ENCODE results near the gene ADD2.

ADD2 gene

GRCh38 chr2:70807102-70807827 is 39.3 kb upstream of the ADD2 start:
- DNase-seq: no peak

GRCh38 chr2:70806620-70807019 is 38.6 kb upstream of the ADD2 start:
- no peak overlapping the region for H3K27ac ChIP-seq (ENCODE audit: low read depth, low read length)
- no peak overlapping the region for H3K9ac ChIP-seq (ENCODE audit: low read length)
- no peak overlapping the region for H3K4me2 ChIP-seq (ENCODE audit: low read length)
- H3K36me3 ChIP-seq (ENCODE audit: control insufficient read depth, insufficient read depth, low read length): no peaks in the 10 kb centered on the region
- H3K18ac ChIP-seq (ENCODE audit: low read length): no peak overlapping the region
- no peak overlapping the region for H4K8ac ChIP-seq (ENCODE audit: low read depth, low read length)
- H2BK15ac ChIP-seq (replicated peaks; ENCODE audit: low read depth): no peak overlapping the region
- H3K4me1 ChIP-seq (ENCODE audit: control insufficient read depth, low read depth, low read length): peaks cover 1% of the 10 kb centered on the region
- H2AK5ac ChIP-seq (ENCODE audit: low read length): no peak overlapping the region
- WGBS (ENCODE audit: extremely low coverage, insufficient coverage, low lambda C conversion rate): no CpG with 5 or more reads among the region's 6 CpGs
- no peaks in the 10 kb centered on the region for H3K79me1 ChIP-seq (ENCODE audit: low read length)
- no peaks in the 10 kb centered on the region for H3K27me3 ChIP-seq (ENCODE audit: insufficient read depth, low read length, poor library complexity)
- H4K5ac ChIP-seq (ENCODE audit: low read length): no peak overlapping the region
- no peak overlapping the region for H3K4me3 ChIP-seq (ENCODE audit: low read length)
- H2BK120ac ChIP-seq (ENCODE audit: low read depth, low read length): no peak overlapping the region
- no peaks in the 10 kb centered on the region for H3K79me2 ChIP-seq (ENCODE audit: control insufficient read depth, insufficient read depth, low read length)
- no peak overlapping the region for H3K23ac ChIP-seq (ENCODE audit: low read length)
- no peak overlapping the region for H3K4ac ChIP-seq (ENCODE audit: low read depth, low read length)
- no peak overlapping the region for H2BK5ac ChIP-seq (ENCODE audit: low read length)
- no peak overlapping the region for H3K56ac ChIP-seq (ENCODE audit: low read length)
- no peak for DNase-seq

More at GRCh38 chr2:70807102-70807827, 39.3 kb upstream of the ADD2 start:
- no peak overlapping the region for H3K18ac ChIP-seq (ENCODE audit: low read length)
- H4K8ac ChIP-seq (ENCODE audit: low read depth, low read length): no peak overlapping the region
- H3K79me2 ChIP-seq (ENCODE audit: control insufficient read depth, insufficient read depth, low read length): no peaks in the 10 kb centered on the region
- no peak overlapping the region for H3K23ac ChIP-seq (ENCODE audit: low read length)
- H2BK15ac ChIP-seq (replicated peaks; ENCODE audit: low read depth): no peak overlapping the region
- no peak overlapping the region for H2AK5ac ChIP-seq (ENCODE audit: low read length)
- H2BK120ac ChIP-seq (ENCODE audit: low read depth, low read length): no peak overlapping the region
- H3K4me3 ChIP-seq (ENCODE audit: low read length): no peak overlapping the region
- H3K27me3 ChIP-seq (ENCODE audit: insufficient read depth, low read length, poor library complexity): no peaks in the 10 kb centered on the region
- no peak overlapping the region for H3K4me2 ChIP-seq (ENCODE audit: low read length)
- H3K27ac ChIP-seq (ENCODE audit: low read depth, low read length): no peak overlapping the region
- H3K4me1 ChIP-seq (ENCODE audit: control insufficient read depth, low read depth, low read length): no peaks in the 10 kb centered on the region
- WGBS (ENCODE audit: extremely low coverage, insufficient coverage, low lambda C conversion rate): no CpG with 5 or more reads among the region's 6 CpGs
- no peak overlapping the region for H4K5ac ChIP-seq (ENCODE audit: low read length)
- H3K9ac ChIP-seq (ENCODE audit: low read length): no peak overlapping the region
- no peak overlapping the region for H3K56ac ChIP-seq (ENCODE audit: low read length)
- H3K79me1 ChIP-seq (ENCODE audit: low read length): no peaks in the 10 kb centered on the region
- H3K4ac ChIP-seq (ENCODE audit: low read depth, low read length): no peak overlapping the region
- no peaks in the 10 kb centered on the region for H3K36me3 ChIP-seq (ENCODE audit: control insufficient read depth, insufficient read depth, low read length)
- no peak overlapping the region for H2BK5ac ChIP-seq (ENCODE audit: low read length)

GRCh38 chr2:70806013-70806412 is 38.0 kb upstream of the ADD2 start:
- H3K4me3 ChIP-seq (ENCODE audit: low read length): no peak overlapping the region
- H3K9ac ChIP-seq (ENCODE audit: low read length): no peak overlapping the region
- H2BK120ac ChIP-seq (ENCODE audit: low read depth, low read length): no peak overlapping the region
- no peak overlapping the region for H3K27ac ChIP-seq (ENCODE audit: low read depth, low read length)
- no peak overlapping the region for H3K18ac ChIP-seq (ENCODE audit: low read length)
- no peak overlapping the region for H3K4me2 ChIP-seq (ENCODE audit: low read length)
- no peak overlapping the region for H2BK5ac ChIP-seq (ENCODE audit: low read length)
- no peaks in the 10 kb centered on the region for H3K79me2 ChIP-seq (ENCODE audit: control insufficient read depth, insufficient read depth, low read length)
- H3K4ac ChIP-seq (ENCODE audit: low read depth, low read length): no peak overlapping the region
- H4K8ac ChIP-seq (ENCODE audit: low read depth, low read length): no peak overlapping the region
- H3K4me1 ChIP-seq (ENCODE audit: control insufficient read depth, low read depth, low read length): peaks cover 1% of the 10 kb centered on the region
- H3K79me1 ChIP-seq (ENCODE audit: low read length): no peaks in the 10 kb centered on the region
- 90% methylated on average over 2 of the region's 5 CpGs for WGBS (ENCODE audit: extremely low coverage, insufficient coverage, low lambda C conversion rate)
- H3K23ac ChIP-seq (ENCODE audit: low read length): no peak overlapping the region
- no peaks in the 10 kb centered on the region for H3K27me3 ChIP-seq (ENCODE audit: insufficient read depth, low read length, poor library complexity)
- H3K56ac ChIP-seq (ENCODE audit: low read length): no peak overlapping the region
- H4K5ac ChIP-seq (ENCODE audit: low read length): no peak overlapping the region
- H2BK15ac ChIP-seq (replicated peaks; ENCODE audit: low read depth): no peak overlapping the region
- no peak for DNase-seq
- no peaks in the 10 kb centered on the region for H3K36me3 ChIP-seq (ENCODE audit: control insufficient read depth, insufficient read depth, low read length)
- H2AK5ac ChIP-seq (ENCODE audit: low read length): no peak overlapping the region

GRCh38 chr2:70801607-70802263 is 33.7 kb upstream of the ADD2 start:
- H4K5ac ChIP-seq (ENCODE audit: low read length): no peak overlapping the region
- no peak overlapping the region for H3K4me3 ChIP-seq (ENCODE audit: low read length)
- no peaks in the 10 kb centered on the region for H3K79me2 ChIP-seq (ENCODE audit: control insufficient read depth, insufficient read depth, low read length)
- no peak overlapping the region for H4K8ac ChIP-seq (ENCODE audit: low read depth, low read length)
- no peak overlapping the region for H3K4me2 ChIP-seq (ENCODE audit: low read length)
- no peak overlapping the region for H3K4ac ChIP-seq (ENCODE audit: low read depth, low read length)
- H3K18ac ChIP-seq (ENCODE audit: low read length): no peak overlapping the region
- H2AK5ac ChIP-seq (ENCODE audit: low read length): no peak overlapping the region
- no peaks in the 10 kb centered on the region for H3K79me1 ChIP-seq (ENCODE audit: low read length)
- no peak for DNase-seq
- H3K4me1 ChIP-seq (ENCODE audit: control insufficient read depth, low read depth, low read length): peaks cover 10% of the 10 kb centered on the region
- H3K9ac ChIP-seq (ENCODE audit: low read length): no peak overlapping the region
- H2BK120ac ChIP-seq (ENCODE audit: low read depth, low read length): no peak overlapping the region
- no peaks in the 10 kb centered on the region for H3K27me3 ChIP-seq (ENCODE audit: insufficient read depth, low read length, poor library complexity)
- no peak overlapping the region for H2BK15ac ChIP-seq (replicated peaks; ENCODE audit: low read depth)
- no CpG with 5 or more reads among the region's 10 CpGs for WGBS (ENCODE audit: extremely low coverage, insufficient coverage, low lambda C conversion rate)
- H3K23ac ChIP-seq (ENCODE audit: low read length): no peak overlapping the region
- H3K27ac ChIP-seq (ENCODE audit: low read depth, low read length): no peak overlapping the region
- no peak overlapping the region for H3K56ac ChIP-seq (ENCODE audit: low read length)
- H3K36me3 ChIP-seq (ENCODE audit: control insufficient read depth, insufficient read depth, low read length): no peaks in the 10 kb centered on the region
- H2BK5ac ChIP-seq (ENCODE audit: low read length): no peak overlapping the region

GRCh38 chr2:70799706-70800105 is 31.7 kb upstream of the ADD2 start:
- H3K27me3 ChIP-seq (ENCODE audit: insufficient read depth, low read length, poor library complexity): no peaks in the 10 kb centered on the region
- H3K56ac ChIP-seq (ENCODE audit: low read length): no peak overlapping the region
- no peak overlapping the region for H2BK15ac ChIP-seq (replicated peaks; ENCODE audit: low read depth)
- no CpG with 5 or more reads among the region's 2 CpGs for WGBS (ENCODE audit: extremely low coverage, insufficient coverage, low lambda C conversion rate)
- no peak overlapping the region for H3K9ac ChIP-seq (ENCODE audit: low read length)
- H3K23ac ChIP-seq (ENCODE audit: low read length): no peak overlapping the region
- no peak overlapping the region for H2BK5ac ChIP-seq (ENCODE audit: low read length)
- no peak overlapping the region for H3K4me2 ChIP-seq (ENCODE audit: low read length)
- H3K4me1 ChIP-seq (ENCODE audit: control insufficient read depth, low read depth, low read length): peaks cover 18% of the 10 kb centered on the region
- H3K4me3 ChIP-seq (ENCODE audit: low read length): no peak overlapping the region
- H2AK5ac ChIP-seq (ENCODE audit: low read length): no peak overlapping the region
- no peak overlapping the region for H2BK120ac ChIP-seq (ENCODE audit: low read depth, low read length)
- H3K79me2 ChIP-seq (ENCODE audit: control insufficient read depth, insufficient read depth, low read length): no peaks in the 10 kb centered on the region
- H3K27ac ChIP-seq (ENCODE audit: low read depth, low read length): no peak overlapping the region
- no peak overlapping the region for H4K5ac ChIP-seq (ENCODE audit: low read length)
- no peak overlapping the region for H3K4ac ChIP-seq (ENCODE audit: low read depth, low read length)
- DNase-seq: no peak
- no peak overlapping the region for H4K8ac ChIP-seq (ENCODE audit: low read depth, low read length)
- no peak overlapping the region for H3K18ac ChIP-seq (ENCODE audit: low read length)
- no peaks in the 10 kb centered on the region for H3K79me1 ChIP-seq (ENCODE audit: low read length)
- H3K36me3 ChIP-seq (ENCODE audit: control insufficient read depth, insufficient read depth, low read length): no peaks in the 10 kb centered on the region

All from mesendoderm (in vitro differentiated cells).